GM08714 (cell line): ENCODE data around the gene FGF16.
"Not testable (repeated sequence)": the region's sequence is repeated elsewhere in the genome, so short reads cannot be mapped to it uniquely, and the experiment has no call there.

ENCODE experiments used
- H3K4me3 ChIP-seq: fragments of 200-500 bp; sonication (Bioruptor generic); 2 replicates; pipeline ENCODE4 v1.5.1; 2014; ENCODE audit warnings: mild to moderate bottlenecking, low read length, inconsistent platforms
- ZNF274 ChIP-seq: IDR thresholded peaks from 2 replicates; pipeline ENCODE4 v1.6.1; 2012; ENCODE audit warnings: mild to moderate bottlenecking, low read depth, low read length

Gene FGF16

DNA sequence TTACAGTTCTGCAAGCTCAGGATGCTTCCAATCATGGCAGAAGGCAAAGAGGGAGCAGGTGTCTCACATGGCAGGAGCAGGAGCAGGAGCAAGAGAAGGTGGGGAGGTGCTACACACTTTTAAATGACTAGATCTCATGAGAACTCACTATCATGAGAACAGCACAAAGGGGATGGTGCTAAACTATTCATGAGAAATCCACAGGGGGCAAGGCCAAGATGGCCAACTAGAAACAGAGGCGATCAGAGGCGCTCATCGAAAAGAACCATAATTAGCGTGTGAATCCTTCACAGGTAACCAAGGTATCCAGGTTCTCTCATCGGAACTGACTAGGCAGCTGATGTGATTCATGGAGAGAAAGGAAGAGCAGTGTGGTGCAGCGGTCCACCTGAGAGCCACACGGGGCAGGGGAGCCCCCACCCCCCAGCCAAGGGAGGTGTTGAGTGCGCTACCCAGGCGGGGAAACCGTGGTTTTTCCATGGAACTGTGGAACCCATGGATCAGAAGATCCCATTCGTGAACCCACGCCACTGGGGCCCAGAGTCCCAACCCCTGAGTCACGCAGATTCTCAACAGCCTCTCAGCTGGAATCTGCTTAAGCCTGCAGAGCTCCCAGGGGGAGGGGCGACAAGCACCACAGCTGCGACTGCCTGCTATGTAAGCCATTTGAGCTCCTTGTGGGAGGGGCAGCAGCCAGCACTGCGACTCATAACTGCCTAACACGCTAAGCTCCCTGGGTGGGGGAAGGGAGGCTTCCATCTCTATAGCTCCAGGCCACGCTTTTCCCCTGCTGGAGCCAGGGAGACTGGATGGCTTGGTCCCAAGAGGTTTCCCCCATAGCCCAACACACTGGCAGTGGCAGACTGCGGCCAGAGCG lies 46.7 kb downstream of the FGF16 start:
- H3K4me3 ChIP-seq, result no peak overlapping the region
- TF ChIP-seq ZNF274, result no peak

DNA sequence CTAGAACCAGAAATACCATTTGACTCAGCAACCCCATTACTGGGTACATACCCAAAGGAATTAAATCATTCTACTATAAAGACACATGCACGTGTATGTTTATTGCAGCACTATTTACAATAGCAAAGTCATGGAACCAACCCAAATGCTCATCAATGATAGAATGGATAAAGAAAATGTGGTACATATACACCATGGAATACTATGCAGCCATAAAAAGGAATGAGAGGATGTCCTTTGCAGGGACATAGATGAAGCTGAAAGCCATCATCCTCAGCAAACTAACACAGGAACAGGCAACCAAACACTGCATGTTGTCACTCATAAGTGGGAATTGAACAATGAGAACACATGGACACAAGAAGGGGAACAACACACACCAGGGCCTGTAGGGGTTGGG lies 53.0 kb downstream of the FGF16 start:
- H3K4me3 ChIP-seq, result not testable (repeated sequence)

DNA sequence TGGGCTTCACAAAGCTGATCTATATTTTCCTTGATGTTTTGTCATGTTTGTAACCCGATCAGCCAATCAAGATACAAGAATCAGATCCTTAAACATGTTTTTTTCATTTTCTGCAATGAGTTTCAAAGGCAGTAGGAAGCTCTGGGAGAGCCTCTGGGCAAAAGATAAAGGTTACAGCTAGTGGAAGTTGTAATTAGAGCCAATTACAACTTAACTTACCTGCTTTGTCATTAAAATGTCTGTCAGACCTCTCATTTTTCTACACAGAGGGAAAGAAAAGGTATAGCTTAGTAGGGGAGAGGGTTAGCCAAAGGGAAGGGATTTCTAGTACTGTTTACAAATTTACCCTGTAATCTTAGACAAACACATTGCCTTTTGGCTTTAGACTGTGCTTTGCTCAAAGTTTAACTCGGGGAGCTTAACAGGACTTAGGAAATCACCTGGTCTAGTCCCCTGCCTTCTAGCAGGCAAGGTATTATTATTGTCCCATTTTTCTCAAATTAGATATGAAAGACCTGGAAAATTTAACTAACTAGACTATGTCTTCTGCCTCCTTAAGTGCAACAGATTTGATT lies 55.8 kb downstream of the FGF16 start:
- H3K4me3 ChIP-seq, result no peak overlapping the region
- TF ChIP-seq ZNF274, result no peak

DNA sequence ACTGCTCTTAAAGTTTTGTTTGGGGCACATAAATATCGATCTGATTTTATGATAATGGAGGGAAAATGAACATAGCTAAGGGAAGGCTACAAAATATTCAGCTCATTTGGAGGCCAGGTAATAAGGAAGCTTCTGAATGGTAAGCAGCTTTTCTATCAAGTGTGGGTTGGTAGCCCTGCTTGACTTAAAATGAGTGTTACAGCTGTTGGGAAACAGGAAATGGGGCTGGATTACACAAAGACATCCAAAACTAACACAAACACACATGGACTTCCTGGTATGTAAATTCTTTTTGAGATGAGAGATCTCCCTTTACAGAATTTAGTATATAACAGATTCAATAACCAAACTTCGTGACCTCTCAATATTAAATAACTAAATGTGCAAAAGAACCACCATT lies 58.0 kb downstream of the FGF16 start:
- H3K4me3 ChIP-seq, result no peak overlapping the region
- TF ChIP-seq ZNF274, result no peak
